Measurements from ENCODE around the gene GPR34.

DNA sequence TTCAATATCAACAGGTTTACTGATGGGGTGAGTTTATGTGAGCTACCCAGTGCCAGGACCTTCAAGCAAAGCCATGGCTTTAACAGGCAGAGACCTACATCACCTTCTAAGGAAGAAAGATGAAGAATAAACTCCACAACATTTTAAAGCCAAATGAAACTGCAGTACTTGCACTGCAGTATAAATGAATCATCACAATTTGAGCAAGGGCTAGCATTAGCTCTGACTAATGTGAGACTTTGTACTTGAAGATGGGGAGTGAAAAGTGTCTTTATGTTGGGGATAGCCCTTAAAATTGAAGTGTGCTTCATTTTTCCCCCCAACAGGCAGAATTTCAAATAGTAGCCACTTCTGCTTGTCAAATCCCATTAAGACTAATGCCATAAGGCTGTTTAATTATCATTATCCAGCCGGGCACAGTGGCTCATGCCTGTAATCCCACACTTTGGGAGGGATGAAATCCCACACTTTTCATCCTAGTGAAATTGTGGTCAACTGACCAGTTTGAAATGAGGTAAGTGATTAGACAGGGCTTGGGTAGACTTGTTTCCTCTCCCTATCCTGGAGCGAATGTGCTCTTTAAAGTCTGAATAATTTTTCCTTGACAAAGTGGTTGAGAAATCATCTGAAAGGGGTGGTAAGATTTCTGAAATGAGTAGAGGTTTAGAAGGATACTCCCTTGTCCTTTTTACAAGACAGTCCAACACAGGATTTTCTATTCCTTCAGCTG, 27.2 kb upstream of the GPR34 start:
- TF ChIP-seq POLR2AphosphoS5 (IDR thresholded peaks at IDR 0.05; ENCODE audit: borderline replicate concordance, low read depth, low read length) (no peak), EZH2 (IDR thresholded peaks at IDR 0.05) (no peak), FOXP2 (optimal IDR thresholded peaks at IDR 0.05; ENCODE audit: control extremely low read depth, extremely low read length, insufficient read depth) (no peak)

Data from SK-N-MC (cell line).